ENCODE data around the gene MCM3AP. TPM values are rescaled to one million over a fixed set of nuclear protein-coding genes. Genes with fewer than 3 reads are reported as not detected.

The MCM3AP gene
- total RNA-seq, 2 donors from 2014 or later = 52.7 to 102 TPM

DNA sequence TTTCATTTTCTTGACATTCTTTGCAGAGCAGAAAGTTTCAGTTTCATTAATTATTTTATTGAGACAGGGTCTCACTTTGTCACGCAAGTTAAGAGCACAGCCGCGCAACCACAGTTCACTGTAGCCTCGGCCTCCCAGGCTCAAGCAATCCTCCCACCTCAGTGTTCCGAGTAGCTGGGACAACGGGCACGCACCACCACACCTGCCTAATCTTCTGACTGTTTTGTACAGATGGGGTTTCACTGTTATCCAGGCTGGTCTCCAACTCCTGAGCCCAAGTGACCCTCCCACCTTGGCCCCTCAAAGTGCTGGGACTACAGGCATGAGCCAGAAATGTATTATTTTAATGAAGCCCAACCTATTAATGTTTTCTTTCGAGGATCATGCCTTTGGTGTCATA, 98.2 kb downstream of the MCM3AP start:
- Histone ChIP-seq H3K27ac (no peak overlapping the region), H3K36me3 (replicated peaks in 1 of 2; ENCODE audit: insufficient read depth in 1 of 2, low read depth in 2 of 2) (no peaks in the 10 kb centered on the region), H3K4me1 (peaks cover 7% of the 10 kb centered on the region), H3K27me3 (no peaks in the 10 kb centered on the region), H3K4me3 (no peak overlapping the region), H3K9me3 (no peaks in the 10 kb centered on the region)
- intact Hi-C loops (cut with DNase I) = no loop called here
- 83 to 89% methylated on average over 8 of the region's 8 CpGs for WGBS, 2 donors
- no peak for DNase-seq
- no peak for ATAC-seq
- TF ChIP-seq POLR2A (IDR thresholded peaks at IDR 0.05) (no peak), CTCF (IDR thresholded peaks at IDR 0.05) (no peak)

DNA sequence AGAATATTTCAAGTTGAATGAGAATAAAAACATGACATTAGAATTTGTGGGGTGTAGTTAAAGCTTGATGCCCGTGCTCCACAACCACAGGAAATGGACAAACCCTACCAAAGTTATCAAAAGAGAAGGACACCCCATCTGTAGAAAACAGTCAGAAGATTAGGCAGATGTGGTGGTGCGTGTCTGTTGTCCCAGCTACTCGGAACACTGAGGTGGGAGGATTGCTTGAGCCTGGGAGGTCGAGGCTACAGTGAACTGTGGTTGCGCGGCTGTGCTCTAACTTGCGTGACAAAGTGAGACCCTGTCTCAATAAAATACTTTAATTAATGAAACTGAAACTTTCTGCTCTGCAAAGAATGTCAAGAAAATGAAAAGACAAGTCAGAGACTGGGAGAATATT, 99.7 kb downstream of the MCM3AP start:
- peaks cover 7% of the 10 kb centered on the region for H3K4me1 ChIP-seq
- 77 to 81% methylated on average over 7 of the region's 7 CpGs for WGBS, 2 donors
- H3K36me3 ChIP-seq (replicated peaks in 1 of 2; ENCODE audit: insufficient read depth in 1 of 2, low read depth in 2 of 2) = no peaks in the 10 kb centered on the region
- no peak for DNase-seq
- no peaks in the 10 kb centered on the region for H3K9me3 ChIP-seq
- TF ChIP-seq POLR2A (IDR thresholded peaks at IDR 0.05) = no peak
- H3K4me3 ChIP-seq = no peak overlapping the region
- H3K27me3 ChIP-seq = no peaks in the 10 kb centered on the region
- peak overlapping the region in 1 of 4 donors; percentile 69 for H3K27ac ChIP-seq
- intact Hi-C loops (cut with DNase I) = no loop called here
- no peak for ATAC-seq

Other genes starting within 250 kb of the MCM3AP start
- 100 to 1,000 TPM in 1 of 2 donors, 10 to 100 TPM in 1; 72.1 to 339 TPM for gene COL6A2, start 187.5 kb downstream of the MCM3AP start, total RNA-seq
- under 1 TPM in 1 of 2 donors, not detected in 1; 0.33 TPM for gene FTCD, start 130.0 kb downstream of the MCM3AP start, total RNA-seq
- 1 to 10 TPM; 4.4 to 9.6 TPM for gene SPATC1L, start 101.2 kb downstream of the MCM3AP start, total RNA-seq
- 10 to 100 TPM; 38.9 to 68.9 TPM for gene LSS, start 56.8 kb downstream of the MCM3AP start, total RNA-seq
- 10 to 100 TPM in 1 of 2 donors, 1 to 10 TPM in 1; 4.9 to 15.2 TPM for gene YBEY, start 731 bp upstream of the MCM3AP start, total RNA-seq
- 1 to 10 TPM; 1.6 TPM for gene C21orf58, start 38.3 kb upstream of the MCM3AP start, total RNA-seq
- 10 to 100 TPM; 11.9 to 28.0 TPM for gene PCNT, start 38.5 kb upstream of the MCM3AP start, total RNA-seq
- 10 to 100 TPM; 28.5 to 44.2 TPM for gene DIP2A, start 173.3 kb upstream of the MCM3AP start, total RNA-seq

Measured in body of pancreas (tissue), 4 donors.